Hematopoietic multipotent progenitor cell treated with erythropoietin and hydrocortisone succinate and interleukin-3 and kit ligand, for 4 days (in vitro differentiated cells): Measurements from ENCODE around the gene ASZ1.
"Not testable (repeated sequence)": the region's sequence is repeated elsewhere in the genome, so short reads cannot be mapped to it uniquely, and the experiment has no call there.

ENCODE experiments used
- DNase-seq: peaks from one replicate; pipeline ENCODE4 v3.0.0-alpha.2; 2015

ASZ1 gene, protein sequence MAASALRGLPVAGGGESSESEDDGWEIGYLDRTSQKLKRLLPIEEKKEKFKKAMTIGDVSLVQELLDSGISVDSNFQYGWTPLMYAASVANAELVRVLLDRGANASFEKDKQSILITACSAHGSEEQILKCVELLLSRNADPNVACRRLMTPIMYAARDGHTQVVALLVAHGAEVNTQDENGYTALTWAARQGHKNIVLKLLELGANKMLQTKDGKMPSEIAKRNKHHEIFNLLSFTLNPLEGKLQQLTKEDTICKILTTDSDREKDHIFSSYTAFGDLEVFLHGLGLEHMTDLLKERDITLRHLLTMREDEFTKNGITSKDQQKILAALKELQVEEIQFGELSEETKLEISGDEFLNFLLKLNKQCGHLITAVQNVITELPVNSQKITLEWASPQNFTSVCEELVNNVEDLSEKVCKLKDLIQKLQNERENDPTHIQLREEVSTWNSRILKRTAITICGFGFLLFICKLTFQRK

GRCh38 chr7:117427258-117427701 lies at the start of gene ASZ1:
ASZ1 (minus strand) TSS chr7:117427493; CDS start chr7:117427460, 33 bp downstream.
- no peak for DNase-seq

- no peak for DNase-seq
Measured at GRCh38 chr7:117476557-117477215, 49.4 kb upstream of the ASZ1 start.

DNA sequence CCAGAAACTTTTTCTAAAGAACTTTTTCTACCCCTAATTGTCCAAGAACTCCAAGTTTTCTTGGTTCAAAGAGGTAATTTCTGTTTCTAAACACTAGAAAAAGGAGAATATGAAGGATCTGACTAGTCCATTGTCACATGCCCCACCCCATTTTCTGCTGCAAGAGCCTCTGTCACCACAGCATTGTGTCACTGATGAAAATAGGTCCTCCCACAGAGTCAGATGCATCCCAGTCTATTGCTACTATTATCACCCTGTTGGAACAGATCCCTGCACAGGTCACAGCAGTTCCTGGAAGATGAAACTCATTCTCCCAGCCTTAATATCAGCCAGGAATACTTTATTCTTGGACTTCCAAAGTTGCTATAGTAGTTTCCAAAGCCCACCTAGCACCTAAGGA lies 45.0 kb upstream of the ASZ1 start:
- DNase-seq = no peak

- no peak for DNase-seq
Measured at GRCh38 chr7:117470777-117471176, 43.5 kb upstream of the ASZ1 start.

- DNase-seq = no peak
Measured at GRCh38 chr7:117468174-117468573, 40.9 kb upstream of the ASZ1 start.

DNA sequence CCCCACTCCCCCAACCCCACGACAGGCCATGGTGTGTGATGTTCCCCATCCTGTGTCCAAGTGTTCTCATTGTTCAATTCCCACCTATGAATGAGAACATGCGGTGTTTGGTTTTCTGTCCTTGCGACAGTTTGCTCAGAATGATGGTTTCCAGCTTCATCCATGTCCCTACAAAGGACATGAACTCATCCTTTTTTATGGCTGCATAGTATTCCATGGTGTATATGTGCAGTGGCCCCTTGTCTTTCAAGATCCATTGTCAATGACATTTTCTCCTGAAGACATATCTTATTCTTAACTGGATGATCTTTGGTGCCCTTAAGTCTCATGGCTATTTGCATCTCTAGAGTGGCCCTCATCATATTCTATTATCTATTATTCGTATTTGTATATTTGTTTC lies 33.5 kb upstream of the ASZ1 start:
- DNase-seq = not testable (repeated sequence)

DNA sequence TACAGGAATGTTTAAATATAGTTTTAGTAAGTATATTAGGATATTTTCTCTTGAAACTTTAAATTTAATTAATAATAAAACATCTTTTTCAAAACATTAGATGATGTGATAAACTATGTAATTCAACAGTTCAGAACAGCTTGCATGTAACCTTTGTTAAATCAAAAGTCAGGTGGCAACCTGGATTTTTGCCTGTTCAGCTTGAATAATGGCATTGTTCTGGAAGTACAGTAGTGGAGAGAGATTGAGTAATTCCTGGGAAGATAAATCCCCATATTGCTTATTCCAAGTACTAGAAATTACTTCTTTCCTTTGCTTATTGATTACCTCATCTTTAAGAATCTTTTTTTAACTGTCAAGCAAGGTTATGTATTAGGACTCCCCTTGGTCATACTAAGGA lies 32.4 kb upstream of the ASZ1 start:
- no peak for DNase-seq

DNA sequence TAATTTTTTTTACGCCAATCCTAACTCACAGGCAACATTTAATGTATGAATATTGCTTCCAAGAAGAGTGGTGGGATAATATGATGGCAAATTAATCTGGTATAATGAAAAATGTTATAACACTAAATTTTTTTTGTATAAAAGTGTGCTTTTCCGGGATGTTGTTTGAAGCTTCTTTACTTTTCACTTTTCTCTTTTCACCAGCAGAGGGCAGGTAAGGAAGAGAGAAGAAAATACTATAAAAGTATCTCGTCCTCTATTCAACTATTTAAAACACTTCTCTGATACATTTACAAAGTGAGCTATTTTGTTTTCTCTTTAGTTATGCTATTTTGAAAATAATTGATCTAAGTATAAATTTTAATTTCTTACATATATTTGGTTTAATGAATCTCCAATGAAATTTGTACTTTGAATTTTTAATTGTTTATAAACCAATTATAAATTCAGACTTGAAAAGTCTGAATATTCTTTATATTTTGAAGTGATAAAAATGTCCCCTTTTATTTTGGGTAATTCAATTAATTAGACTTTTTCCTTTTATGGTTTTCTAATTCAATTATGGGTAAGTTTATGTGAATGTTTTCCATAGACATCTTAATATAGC lies 31.8 kb upstream of the ASZ1 start:
- peak; percentile 72 for DNase-seq

GRCh38 chr7:117448655-117449054 lies 21.4 kb upstream of the ASZ1 start:
- no peak for DNase-seq

DNA sequence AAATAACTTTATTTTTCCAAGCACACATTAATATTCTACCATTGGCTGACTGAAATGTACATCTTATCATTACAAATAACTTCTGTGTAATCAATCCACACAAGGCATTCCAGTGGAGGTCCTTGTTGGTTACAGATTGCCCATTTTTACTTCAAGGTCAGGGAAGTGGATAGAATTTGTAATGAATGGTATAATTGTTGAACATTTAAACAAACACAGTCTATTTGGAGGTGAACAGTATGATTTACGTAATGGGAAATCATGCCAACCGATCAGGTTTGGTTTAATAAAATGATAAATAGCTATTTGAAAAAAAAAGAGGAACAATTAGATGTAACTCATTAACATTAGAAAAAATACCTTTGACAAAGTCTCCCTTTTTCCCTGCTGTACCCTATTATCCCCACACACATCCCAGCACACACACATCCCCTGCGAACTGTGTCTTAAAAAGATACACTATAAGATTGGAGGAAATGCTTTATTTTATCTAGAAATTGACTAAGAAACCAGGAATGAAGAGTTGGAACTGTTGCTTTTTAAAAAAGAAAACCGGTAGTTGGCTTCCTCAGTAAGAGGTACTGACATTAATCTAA lies 19.0 kb upstream of the ASZ1 start:
- no peak for DNase-seq

DNA sequence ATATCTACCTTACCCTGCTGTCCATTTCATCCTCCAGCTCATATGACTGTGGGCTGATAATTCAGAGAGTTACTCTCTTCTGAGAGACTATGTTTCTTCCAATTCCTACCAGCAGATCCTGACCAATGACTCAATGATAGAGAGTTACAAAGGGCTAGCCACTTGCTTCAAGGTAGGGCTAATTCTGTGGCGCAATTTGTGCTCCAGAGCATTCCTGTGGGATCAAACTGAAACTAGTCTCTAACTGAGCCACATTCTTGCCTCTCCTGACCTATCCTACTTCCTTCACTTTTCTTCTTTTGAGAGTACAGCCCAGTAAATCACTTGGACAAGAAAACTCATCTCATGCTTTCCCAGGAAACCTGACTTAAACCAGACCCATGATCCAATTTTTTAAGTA lies 17.9 kb upstream of the ASZ1 start:
- no peak for DNase-seq

DNA sequence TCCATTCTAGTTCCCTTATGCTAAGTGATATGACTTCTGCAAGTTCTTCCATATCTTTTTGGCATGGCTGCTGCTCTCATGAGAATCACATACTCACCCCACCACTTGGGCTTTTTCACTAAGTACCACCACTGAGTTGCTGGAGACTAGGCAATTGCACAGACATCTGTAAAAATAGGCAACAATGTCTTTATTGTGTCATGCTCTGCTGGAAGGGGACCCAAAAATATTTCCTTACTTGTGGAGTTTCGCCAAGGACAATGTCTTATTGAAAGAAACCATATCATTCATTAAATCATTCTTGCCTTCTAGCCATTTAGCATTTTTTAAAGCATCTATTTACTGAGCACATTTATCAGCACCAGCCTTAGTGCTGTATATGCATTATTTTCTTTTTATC lies 17.4 kb upstream of the ASZ1 start:
- DNase-seq = no peak

DNA sequence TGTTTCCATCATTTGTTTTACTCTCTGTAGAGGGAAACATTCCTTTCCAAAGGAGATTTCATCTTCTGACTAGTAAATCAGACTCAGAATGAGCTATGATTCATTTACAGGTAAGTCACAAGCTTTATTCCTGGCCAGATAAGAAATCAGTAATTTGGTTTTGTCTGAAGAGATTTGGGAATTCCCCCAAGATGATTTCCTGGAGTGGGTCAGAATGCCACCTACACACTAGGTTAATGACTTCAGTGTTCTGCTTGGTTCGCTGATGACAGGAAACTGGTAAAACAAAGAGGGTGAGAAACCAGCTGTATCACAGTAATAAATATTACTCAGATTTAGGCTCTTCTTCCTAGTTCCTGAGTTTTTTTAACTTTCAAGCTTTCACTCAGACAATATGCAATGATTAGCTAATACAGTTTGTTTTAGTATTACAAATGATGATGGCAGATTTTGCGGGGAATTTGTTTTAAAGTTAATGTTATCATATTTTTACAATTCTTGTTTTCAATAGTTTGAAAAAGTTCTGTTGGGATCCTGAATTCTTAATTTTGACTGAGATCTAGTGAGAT lies 8.3 kb upstream of the ASZ1 start:
- DNase-seq = no peak

DNA sequence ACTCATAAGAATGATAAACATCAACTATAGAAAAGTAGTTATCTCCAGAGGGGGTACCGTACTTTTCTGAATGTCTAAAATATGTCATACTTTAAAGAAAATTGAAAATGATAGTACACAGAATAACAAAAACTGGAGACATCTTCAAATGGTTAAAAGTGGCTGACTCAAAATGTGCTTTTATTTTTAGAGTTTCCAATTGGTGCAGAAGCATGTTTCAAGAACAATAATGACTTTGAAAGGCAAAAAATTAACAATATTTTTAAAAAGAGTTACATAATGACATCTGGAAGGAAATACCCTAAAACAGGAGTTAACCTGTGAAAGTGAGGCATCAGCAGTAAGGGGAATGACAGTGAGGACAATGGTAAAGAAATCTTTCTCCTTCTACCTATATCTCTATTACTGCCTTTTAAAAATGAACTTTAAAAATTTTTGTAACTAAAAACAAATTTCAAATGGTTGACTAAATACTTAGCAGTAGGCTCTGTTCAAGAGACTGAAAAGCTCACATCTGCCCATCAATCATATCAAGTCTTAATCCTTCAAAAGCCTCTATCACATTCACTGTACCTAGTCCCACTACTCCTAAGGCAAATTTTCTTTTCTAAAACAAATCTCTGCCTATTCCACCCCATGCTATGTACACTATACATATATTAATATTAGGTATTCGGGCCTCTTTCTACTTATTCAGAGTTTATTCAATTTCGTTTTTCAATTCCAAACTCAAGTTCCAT lies 3.0 kb downstream of the ASZ1 start:
- DNase-seq = no peak

GRCh38 chr7:117414591-117414990 lies 12.7 kb downstream of the ASZ1 start:
- DNase-seq = not testable (repeated sequence)

DNA sequence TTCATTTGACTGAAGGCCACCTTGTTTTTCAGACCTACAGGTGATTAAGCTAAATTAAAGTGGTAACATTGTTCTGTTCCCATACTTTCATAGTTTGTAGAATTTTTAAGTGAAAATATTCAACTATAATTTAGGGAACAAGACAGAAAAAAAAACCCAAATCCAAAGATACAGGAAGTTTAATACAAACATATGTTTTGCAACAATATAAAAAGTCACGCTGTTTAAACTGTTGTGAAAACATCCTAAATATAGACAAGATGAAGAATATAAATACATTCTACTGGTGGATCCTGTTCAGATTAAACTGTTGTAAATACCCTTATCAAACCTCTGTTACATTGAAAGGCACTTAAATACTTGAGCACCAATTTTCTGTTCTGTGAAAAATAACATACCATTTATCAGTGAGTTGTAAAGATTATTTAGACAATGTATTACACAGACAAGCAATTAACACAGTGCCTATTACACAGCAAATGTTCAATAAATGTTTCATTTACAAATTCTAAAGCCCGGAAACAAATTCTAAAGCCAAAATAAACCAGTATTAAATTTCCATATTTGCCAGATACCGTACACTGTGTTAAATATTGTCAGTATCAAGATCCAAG lies 14.2 kb downstream of the ASZ1 start:
- no peak for DNase-seq

- DNase-seq = no peak
Measured at GRCh38 chr7:117412390-117412789, 14.9 kb downstream of the ASZ1 start.

- DNase-seq = no peak
Measured at GRCh38 chr7:117411539-117411938, 15.8 kb downstream of the ASZ1 start.

DNA sequence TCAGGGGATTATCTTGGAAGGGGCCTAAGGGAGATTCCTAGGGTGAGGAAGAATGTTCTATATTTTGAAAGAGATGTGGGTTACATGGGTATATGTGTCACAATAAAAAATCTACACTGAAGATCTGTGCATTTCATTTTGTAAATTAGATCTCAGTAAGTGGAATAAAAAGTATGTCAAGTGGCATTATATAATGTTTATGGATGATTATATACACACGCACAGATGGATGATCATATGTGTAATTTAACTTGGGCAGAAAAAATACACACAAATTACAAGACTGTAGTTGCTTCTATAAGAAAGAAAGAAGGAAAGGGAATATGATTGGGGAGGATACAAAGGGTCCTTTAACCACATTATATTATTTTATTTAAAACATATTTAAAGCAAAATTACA lies 18.5 kb downstream of the ASZ1 start:
- DNase-seq = no peak

GRCh38 chr7:117405519-117405918 lies 21.8 kb downstream of the ASZ1 start:
- DNase-seq = no peak

GRCh38 chr7:117403737-117404136 lies 23.6 kb downstream of the ASZ1 start:
- DNase-seq = no peak

GRCh38 chr7:117402109-117402508 lies 25.2 kb downstream of the ASZ1 start:
- DNase-seq = no peak
